Measurements from ENCODE around the gene EID1.

Gene EID1

GRCh38 chr15:48914717-48915116, 36.8 kb downstream of the EID1 start:
- Histone ChIP-seq H3K27me3 (ENCODE audit: control insufficient read depth, insufficient read depth, low read length) (no peaks in the 10 kb centered on the region), H3K4me1 (ENCODE audit: control insufficient read depth, low read depth, low read length) (no peaks in the 10 kb centered on the region)

GRCh38 chr15:48915861-48916260, 37.9 kb downstream of the EID1 start:
- H3K27me3 ChIP-seq (ENCODE audit: control insufficient read depth, insufficient read depth, low read length): no peaks in the 10 kb centered on the region
- H3K9ac ChIP-seq (ENCODE audit: low read length): no peak overlapping the region

More at GRCh38 chr15:48914717-48915116, 36.8 kb downstream of the EID1 start:
- Histone ChIP-seq H3K9me3 (ENCODE audit: control insufficient read depth, low read depth, low read length) (no peaks in the 10 kb centered on the region), H3K4me3 (ENCODE audit: low read length) (no peak overlapping the region), H3K9ac (ENCODE audit: low read length) (no peak overlapping the region), H3K27ac (ENCODE audit: low read length) (no peak overlapping the region), H3K36me3 (ENCODE audit: control insufficient read depth, low read depth, low read length) (no peaks in the 10 kb centered on the region)

GRCh38 chr15:48916721-48917120, 38.8 kb downstream of the EID1 start:
- Histone ChIP-seq H3K36me3 (ENCODE audit: control insufficient read depth, low read depth, low read length) (no peaks in the 10 kb centered on the region), H3K4me3 (ENCODE audit: low read length) (no peak overlapping the region), H3K9me3 (ENCODE audit: control insufficient read depth, low read depth, low read length) (no peaks in the 10 kb centered on the region), H3K4me1 (ENCODE audit: control insufficient read depth, low read depth, low read length) (no peaks in the 10 kb centered on the region), H3K27ac (ENCODE audit: low read length) (no peak overlapping the region), H3K9ac (ENCODE audit: low read length) (no peak overlapping the region), H3K27me3 (ENCODE audit: control insufficient read depth, insufficient read depth, low read length) (no peaks in the 10 kb centered on the region)

More at GRCh38 chr15:48915861-48916260, 37.9 kb downstream of the EID1 start:
- no peaks in the 10 kb centered on the region for H3K4me1 ChIP-seq (ENCODE audit: control insufficient read depth, low read depth, low read length)
- H3K9me3 ChIP-seq (ENCODE audit: control insufficient read depth, low read depth, low read length): no peaks in the 10 kb centered on the region
- H3K36me3 ChIP-seq (ENCODE audit: control insufficient read depth, low read depth, low read length): no peaks in the 10 kb centered on the region
- H3K4me3 ChIP-seq (ENCODE audit: low read length): no peak overlapping the region
- H3K27ac ChIP-seq (ENCODE audit: low read length): no peak overlapping the region

GRCh38 chr15:48922046-48922445, 44.1 kb downstream of the EID1 start:
- no peak overlapping the region for H3K9ac ChIP-seq (ENCODE audit: low read length)
- no peaks in the 10 kb centered on the region for H3K9me3 ChIP-seq (ENCODE audit: control insufficient read depth, low read depth, low read length)
- H3K27ac ChIP-seq (ENCODE audit: low read length): no peak overlapping the region
- H3K4me3 ChIP-seq (ENCODE audit: low read length): no peak overlapping the region
- H3K4me1 ChIP-seq (ENCODE audit: control insufficient read depth, low read depth, low read length): no peaks in the 10 kb centered on the region
- H3K36me3 ChIP-seq (ENCODE audit: control insufficient read depth, low read depth, low read length): no peaks in the 10 kb centered on the region
- H3K27me3 ChIP-seq (ENCODE audit: control insufficient read depth, insufficient read depth, low read length): no peaks in the 10 kb centered on the region

GRCh38 chr15:48924528-48925393, 46.8 kb downstream of the EID1 start:
- Histone ChIP-seq H3K27ac (ENCODE audit: low read length) (no peak overlapping the region), H3K9ac (ENCODE audit: low read length) (no peak overlapping the region), H3K36me3 (ENCODE audit: control insufficient read depth, low read depth, low read length) (no peaks in the 10 kb centered on the region), H3K4me3 (ENCODE audit: low read length) (no peak overlapping the region), H3K27me3 (ENCODE audit: control insufficient read depth, insufficient read depth, low read length) (no peaks in the 10 kb centered on the region), H3K9me3 (ENCODE audit: control insufficient read depth, low read depth, low read length) (no peaks in the 10 kb centered on the region), H3K4me1 (ENCODE audit: control insufficient read depth, low read depth, low read length) (no peaks in the 10 kb centered on the region)

GRCh38 chr15:48925714-48926223, 47.8 kb downstream of the EID1 start:
- no peak overlapping the region for H3K9ac ChIP-seq (ENCODE audit: low read length)
- no peaks in the 10 kb centered on the region for H3K27me3 ChIP-seq (ENCODE audit: control insufficient read depth, insufficient read depth, low read length)
- H3K36me3 ChIP-seq (ENCODE audit: control insufficient read depth, low read depth, low read length): no peaks in the 10 kb centered on the region
- H3K4me1 ChIP-seq (ENCODE audit: control insufficient read depth, low read depth, low read length): no peaks in the 10 kb centered on the region
- no peaks in the 10 kb centered on the region for H3K9me3 ChIP-seq (ENCODE audit: control insufficient read depth, low read depth, low read length)
- no peak overlapping the region for H3K4me3 ChIP-seq (ENCODE audit: low read length)
- no peak overlapping the region for H3K27ac ChIP-seq (ENCODE audit: low read length)

GRCh38 chr15:48928877-48929538, 51.1 kb downstream of the EID1 start:
- H3K27ac ChIP-seq (ENCODE audit: low read length): no peak overlapping the region
- H3K4me1 ChIP-seq (ENCODE audit: control insufficient read depth, low read depth, low read length): no peaks in the 10 kb centered on the region
- H3K9ac ChIP-seq (ENCODE audit: low read length): no peak overlapping the region
- H3K27me3 ChIP-seq (ENCODE audit: control insufficient read depth, insufficient read depth, low read length): no peaks in the 10 kb centered on the region
- H3K36me3 ChIP-seq (ENCODE audit: control insufficient read depth, low read depth, low read length): no peaks in the 10 kb centered on the region
- no peak overlapping the region for H3K4me3 ChIP-seq (ENCODE audit: low read length)
- no peaks in the 10 kb centered on the region for H3K9me3 ChIP-seq (ENCODE audit: control insufficient read depth, low read depth, low read length)

- Histone ChIP-seq H3K4me3 (ENCODE audit: low read length) (no peak overlapping the region), H3K9ac (ENCODE audit: low read length) (no peak overlapping the region), H3K27ac (ENCODE audit: low read length) (no peak overlapping the region), H3K27me3 (ENCODE audit: control insufficient read depth, insufficient read depth, low read length) (no peaks in the 10 kb centered on the region), H3K36me3 (ENCODE audit: control insufficient read depth, low read depth, low read length) (no peaks in the 10 kb centered on the region), H3K9me3 (ENCODE audit: control insufficient read depth, low read depth, low read length) (no peaks in the 10 kb centered on the region), H3K4me1 (ENCODE audit: control insufficient read depth, low read depth, low read length) (no peaks in the 10 kb centered on the region)
Measured at GRCh38 chr15:48929661-48930060, 51.7 kb downstream of the EID1 start.

All from iPS-18a (cell line).